ENCODE results near the gene RYR2.
"Not testable (repeated sequence)": the region's sequence is repeated elsewhere in the genome, so short reads cannot be mapped to it uniquely, and the experiment has no call there.

RYR2 gene

DNA sequence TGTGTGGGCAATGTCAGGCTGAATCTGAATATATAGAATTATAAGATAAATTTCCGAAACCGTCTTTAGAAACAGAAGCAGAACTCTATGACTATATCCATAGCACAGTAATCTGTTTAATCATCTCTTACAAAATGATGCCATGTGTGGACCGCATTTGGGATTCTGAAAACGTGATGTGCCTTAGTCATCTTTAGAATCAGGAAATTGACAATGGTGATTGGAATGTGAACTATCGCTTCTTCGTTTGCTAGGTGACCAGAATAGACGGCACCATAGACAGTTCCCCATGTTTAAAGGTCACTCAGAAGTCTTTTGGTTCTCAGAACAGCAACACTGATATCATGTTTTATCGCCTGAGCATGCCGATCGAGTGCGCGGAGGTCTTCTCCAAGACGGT, 548.4 kb downstream of the RYR2 start:
- DNase-seq, result no peak

DNA sequence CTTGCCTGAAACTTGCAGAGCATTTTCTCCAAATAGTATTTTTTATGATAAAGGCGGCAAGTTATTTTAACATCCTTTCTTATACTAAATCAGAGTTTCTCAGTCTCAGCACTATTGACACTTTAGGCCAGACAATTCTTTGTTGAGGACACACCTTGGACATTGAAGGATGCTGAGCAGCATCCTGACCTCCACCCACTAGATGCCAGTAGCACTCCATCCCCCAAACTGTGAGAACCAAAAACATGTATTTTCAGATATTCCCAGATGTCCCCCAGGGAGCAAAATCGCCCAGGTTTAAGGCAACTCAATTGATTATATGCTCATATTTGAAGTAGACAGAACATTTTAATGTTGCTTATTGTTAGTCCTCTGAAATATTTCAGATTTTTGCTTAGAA, 549.4 kb downstream of the RYR2 start:
- no peak for DNase-seq

DNA sequence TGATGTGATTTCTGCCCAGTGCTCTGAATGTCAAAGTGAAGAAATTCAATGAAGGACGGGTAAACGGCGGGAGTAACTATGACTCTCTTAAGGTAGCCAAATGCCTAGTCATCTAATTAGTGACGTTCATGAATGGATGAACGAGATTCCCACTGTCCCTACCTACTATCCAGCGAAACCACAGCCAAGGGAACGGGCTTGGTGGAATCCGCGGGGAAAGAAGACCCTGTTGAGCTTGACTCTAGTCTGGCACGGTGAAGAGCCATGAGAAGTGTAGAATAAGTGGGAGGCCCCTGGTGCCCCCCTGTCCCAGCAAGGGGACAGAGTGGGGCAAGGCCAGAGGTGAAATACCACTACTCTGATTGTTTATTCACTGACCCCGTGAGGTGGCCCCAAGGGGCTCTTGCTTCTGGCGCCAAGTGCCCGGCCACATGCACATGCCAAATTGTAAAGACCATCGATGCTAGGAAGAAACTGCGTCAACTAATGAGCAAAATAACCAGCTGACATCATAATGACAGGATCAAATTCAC, 561.1 kb downstream of the RYR2 start:
- not testable (repeated sequence) for DNase-seq

DNA sequence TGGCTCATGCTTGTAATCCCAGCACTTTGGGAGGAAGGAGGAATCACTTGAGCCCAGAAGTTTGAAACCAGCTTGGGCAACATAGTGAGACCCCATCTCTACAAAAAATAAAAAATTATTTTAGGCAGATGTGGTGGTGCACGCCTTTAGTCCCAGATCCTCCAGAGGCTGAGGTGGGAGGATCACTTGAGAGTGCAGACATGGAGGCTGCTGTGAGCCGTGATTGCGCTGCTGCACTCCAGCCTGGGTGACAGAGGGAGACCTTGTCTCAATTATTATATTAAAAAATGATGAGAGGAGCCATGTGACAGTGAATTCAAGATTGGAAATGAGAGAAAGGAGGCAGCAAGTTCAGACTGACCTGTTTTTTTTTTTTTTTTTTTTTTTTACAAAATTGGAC, 566.4 kb downstream of the RYR2 start:
- no peak for DNase-seq

DNA sequence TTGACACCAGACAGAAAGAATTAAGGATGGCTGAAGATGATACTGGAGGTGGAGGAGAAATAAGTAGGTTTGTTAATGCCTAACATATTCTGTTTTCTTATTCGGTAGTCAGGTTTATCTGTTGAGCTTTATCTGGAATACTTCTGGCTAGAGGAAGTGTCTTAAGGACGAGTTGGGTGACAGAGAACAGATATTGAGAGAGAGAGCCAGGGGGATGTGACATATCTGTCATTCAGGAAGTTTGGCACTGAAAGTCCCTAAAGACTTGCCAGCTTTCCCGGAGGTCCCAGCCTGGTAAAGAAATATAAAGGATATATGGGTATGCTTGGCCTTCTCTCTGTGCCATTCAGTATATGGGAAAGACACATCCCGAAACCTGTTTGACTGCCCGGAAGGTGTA, 568.2 kb downstream of the RYR2 start:
- no peak for DNase-seq

DNA sequence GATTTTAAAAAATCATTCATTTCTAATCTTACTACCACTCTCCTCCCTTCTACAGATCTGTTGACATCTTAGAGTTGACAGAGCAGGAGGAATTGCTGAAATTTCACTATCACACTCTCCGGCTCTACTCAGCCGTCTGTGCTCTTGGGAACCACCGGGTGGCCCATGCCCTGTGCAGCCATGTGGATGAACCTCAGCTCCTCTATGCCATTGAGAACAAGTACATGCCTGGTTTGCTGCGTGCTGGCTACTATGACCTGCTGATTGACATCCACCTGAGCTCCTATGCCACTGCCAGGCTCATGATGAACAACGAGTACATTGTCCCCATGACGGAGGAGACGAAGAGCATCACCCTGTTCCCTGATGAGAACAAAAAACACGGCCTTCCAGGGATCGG, 572.0 kb downstream of the RYR2 start:
- DNase-seq, result no peak

DNA sequence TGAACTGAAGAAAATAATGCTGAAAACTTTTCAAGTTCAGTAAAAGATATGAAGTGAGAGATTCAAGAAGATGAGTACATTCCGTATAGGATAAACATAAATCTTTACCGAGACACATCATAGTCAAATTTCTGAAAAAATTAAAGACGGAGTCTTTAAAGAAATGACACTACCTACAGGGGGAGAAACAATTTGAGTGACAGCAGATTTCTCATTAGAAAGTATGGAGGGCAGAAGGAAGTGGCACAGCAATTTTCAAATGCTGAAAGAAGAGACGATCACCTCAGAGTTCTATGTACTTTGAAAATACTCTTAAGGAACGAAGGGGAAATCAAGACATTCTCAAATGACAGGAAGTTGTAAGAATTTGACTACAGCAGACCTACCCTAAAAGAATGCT, 577.6 kb downstream of the RYR2 start:
- DNase-seq, result no peak

DNA sequence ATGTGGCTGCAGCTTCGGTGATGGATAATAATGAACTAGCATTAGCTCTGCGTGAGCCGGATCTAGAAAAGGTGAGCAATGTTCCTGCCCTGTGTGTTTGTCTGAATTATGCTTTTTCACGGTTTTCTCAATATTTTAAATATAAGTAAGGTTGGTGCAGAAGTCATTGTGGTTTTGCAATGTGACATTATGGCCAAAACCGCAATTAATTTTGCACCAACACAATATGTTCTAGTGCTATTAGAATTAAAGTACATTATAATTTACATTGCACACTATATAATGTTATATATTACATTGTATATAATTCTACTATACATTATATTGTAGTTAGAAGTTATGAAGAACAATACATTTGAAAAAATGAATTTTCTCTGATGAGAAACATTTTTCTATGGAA, 592.9 kb downstream of the RYR2 start:
- DNase-seq, result no peak

DNA sequence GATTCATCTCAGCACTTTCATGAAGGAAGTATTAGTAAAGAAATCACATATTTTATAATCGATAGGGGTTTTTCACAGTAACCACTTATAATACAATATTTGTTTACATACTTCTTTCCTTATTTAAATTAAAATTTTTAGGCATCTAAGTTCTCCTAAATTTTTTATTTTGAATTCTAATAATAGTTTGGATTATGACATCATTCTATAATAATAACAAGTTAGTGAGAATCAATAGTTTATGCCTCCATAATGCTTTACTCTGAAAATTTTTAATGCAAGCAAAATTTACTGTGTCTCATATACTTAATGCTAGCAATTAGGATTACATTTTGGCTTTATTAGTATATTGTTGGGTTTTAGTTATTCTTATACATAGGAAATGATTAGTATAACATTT, 596.6 kb downstream of the RYR2 start:
- no peak for DNase-seq

DNA sequence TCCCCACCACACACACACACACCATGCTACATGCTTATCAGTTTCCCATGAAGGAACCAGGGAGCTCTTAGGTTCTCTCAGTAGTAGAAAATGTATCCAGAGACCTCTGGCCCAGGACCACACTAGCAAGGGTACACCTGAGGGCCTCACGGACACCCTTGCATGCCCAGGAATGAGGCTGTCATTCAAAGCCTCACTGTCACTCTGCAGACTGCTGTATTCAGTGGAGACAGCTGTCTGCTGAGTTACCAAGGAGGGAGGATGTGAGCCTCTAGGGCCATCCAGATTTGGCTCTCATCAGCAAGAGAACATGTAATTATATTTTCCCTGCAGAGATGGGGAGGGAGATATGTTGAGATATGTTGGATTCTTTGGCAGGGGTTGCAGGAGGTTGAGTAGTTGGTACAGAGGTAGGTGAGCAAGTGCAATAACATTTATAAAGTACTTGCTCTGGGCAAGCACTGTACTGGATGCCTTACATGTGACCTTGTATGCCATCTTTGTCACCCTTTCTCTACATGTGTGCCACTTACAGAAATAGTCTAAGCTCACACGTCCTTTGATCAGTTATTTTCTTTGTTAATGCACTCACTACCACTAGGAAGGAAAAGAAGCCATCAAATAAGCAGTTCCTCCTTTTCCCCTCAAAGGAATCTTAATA, 598.2 kb downstream of the RYR2 start:
- no peak for DNase-seq

DNA sequence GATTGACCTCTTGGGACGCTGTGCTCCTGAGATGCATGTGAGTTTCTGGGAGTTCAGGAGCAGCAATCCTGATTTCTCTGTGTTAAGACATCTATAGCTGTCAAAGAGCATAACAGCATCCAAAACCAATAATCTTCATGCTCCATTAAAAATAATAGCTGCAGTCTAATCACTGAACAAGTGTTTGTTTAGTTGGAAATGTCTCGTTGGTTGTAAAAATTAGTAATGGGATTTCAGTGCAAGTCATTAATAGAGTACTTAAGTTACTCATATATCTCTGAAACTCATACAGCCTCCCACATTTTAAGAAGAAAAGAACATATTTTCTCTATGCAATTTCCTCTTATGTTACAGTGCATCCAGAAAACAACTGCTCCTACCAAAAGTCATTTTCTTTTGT, 599.0 kb downstream of the RYR2 start:
- no peak for DNase-seq

DNA sequence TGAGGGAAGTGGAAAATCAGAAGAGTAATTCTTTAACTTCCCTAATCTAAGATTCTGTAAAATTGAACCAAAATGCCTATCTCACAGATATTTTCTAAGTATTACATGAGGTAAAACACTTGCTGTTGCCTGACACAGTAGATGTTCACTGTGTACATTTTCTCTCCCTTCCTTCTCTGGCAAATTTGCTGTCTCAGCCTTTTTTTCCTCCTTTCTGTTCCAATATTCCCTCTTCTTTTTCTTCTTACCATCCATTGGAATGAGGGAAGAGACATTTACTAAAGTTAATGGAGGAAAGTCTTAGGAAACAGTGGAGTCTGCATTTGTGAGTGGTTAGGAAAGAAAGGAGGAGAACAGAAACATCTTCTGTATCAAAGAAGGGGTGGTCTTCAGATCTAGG, 608.8 kb downstream of the RYR2 start:
- no peak for DNase-seq

DNA sequence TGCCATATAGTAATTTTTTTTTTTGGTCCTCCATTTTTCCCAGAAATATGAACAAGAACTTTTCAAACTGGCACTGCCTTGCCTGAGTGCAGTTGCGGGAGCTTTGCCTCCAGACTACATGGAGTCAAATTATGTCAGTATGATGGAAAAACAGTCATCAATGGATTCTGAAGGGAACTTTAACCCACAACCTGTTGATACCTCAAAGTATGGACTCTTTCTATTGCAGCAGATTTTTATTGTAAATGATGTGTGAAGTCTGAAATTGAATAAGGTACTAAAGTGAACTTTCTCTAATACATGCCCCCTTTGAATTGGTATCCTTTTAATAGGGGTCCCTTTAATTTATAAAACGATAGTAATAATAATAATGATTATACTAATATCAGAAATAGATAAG, 613.8 kb downstream of the RYR2 start:
- no peak for DNase-seq

DNA sequence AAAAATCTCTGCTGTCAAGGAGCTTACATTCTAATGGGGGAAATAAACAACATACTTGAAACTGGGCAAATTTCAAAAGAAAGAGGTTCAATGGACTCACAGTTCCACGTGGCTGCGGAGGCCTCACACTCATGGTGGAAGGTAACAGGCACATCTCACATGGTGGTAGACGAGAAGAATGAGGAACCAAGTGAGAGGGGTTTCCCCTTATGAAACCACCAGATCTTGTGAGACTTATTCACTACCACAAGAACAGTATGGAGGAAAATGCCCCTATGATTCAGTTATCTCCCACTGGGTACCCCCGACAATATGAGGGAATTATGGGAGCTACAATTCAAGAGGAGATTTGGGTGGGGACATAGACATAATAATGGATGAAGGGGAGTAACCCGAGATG, 622.4 kb downstream of the RYR2 start:
- DNase-seq, result no peak

DNA sequence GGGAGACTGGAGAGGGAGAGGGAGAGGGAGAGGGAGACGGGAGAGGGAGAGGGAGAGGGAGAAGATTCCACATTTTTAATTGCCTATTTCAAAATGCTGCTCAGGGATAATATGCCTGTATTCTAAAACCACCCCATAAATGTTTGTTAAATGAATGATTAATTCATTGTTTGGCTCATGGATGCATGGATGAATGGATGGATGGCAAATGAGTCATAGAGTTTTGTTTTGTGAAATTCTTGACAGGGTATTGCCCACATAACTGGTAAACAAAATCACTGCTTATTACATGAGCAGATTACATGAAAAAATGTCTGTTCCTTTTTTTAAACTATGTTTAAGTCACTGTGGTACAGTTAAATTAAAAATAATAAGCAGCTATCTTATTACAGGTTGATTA, 628.3 kb downstream of the RYR2 start:
- DNase-seq, result no peak

DNA sequence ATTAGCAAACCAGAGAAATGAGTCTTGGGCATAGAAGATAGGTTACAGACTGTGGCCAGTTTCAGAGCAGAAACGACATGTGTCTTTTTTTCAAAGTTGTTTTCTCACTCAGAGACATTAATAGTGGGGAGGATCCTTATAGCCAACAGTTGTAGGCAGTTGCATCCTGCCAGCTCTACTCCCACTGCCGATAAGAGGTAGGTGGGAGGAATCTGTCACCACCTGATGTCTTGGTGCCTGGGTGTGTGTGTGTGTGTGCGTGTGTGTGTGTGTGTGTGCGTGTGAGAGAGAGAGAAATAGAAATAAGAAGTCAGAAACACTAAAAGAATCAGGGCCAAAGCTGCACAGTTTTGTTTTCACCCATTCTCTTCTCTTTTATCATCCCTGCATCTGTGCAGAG, 629.3 kb downstream of the RYR2 start:
- no peak for DNase-seq

DNA sequence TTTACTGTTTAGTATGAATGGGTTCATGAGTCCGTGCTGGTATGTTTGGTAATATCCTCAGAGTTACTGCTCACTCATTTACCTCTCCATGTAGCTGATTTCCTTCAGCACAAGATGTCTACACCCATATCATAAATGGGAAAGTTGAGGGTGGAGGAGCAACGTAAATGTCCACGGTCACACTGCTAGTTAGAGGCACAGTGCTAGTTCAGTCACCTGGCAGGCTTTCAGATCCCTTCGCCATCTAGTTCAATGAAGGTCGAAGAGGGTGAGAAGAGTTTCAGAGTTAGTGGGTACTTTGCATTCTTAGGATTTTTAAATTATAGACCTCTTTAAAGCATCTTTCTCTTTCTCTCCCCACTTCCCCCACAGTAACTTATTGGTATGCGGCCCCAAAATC, 630.0 kb downstream of the RYR2 start:
- DNase-seq, result no peak

DNA sequence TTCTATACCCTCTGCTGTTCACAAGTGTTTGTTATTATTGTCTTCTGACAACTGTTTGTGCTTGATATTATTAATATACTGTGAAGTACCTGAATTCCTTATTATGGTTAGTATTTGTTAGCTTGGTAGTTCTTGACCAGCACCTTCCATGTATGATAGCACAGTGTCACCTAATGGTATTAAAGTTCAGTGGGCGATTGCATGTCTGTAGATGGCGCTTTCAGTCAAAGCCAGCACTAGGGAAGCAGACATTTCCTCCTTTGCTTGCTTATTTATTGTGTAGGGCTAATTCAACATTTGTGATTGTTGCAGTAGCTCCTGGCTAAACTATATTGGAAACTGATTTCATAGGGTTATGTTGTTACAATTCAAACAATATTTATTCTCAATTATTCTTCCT, 630.8 kb downstream of the RYR2 start:
- no peak for DNase-seq

DNA sequence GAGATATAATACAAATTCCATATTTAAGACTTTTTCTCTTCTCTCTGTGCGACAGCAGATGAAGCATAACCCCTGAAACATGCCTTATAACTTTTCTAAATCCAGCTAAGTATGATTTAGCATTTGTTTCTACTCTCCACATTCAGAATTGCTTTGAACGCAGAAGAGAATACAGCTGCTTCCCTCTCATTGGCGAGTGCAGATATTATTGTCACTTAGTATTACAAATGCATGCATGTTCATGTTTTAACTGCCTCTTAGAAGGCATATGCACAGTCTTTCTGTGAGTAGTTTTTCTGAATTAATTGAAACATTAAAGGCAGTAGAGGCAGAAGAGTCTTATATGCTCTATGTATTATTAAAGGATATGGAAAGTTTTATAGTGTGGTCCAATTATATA, 631.6 kb downstream of the RYR2 start:
- DNase-seq, result no peak

DNA sequence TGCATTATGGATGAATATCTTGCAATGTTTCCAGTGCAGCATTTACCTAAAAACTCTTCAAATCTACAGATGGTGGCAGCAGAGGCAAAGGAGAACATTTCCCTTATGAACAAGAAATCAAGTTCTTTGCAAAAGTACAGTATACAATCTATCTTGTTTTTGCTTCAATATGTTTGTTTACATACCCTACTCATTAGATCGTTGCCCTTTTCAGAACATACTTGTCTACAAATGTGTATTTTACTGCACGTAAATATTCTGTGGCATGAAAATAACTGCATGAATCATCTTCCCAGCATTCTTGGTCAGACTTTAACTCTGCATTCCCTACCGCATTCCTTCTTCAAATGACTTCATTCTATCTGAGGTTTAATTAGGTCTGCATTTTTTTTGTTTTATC, 636.0 kb downstream of the RYR2 start:
- no peak for DNase-seq

DNA sequence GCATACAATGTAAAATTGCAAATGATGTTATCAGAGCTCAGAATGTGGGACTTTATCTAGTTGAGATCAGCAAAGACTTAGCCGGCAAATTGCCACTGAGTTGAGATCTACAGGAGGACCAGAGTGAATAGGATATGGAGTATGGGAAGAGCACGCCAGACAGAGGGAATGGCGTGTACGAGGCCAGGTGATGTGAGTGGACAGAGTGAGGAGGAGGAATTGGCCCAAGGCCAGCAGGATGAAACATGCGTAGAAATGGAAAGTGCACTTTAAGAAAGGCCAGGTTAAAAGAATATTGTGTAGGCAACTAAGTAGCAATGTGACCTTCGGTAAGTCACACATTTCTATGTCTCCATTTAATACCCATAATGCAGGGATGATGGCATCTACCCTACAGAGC, 637.7 kb downstream of the RYR2 start:
- DNase-seq, result no peak

DNA sequence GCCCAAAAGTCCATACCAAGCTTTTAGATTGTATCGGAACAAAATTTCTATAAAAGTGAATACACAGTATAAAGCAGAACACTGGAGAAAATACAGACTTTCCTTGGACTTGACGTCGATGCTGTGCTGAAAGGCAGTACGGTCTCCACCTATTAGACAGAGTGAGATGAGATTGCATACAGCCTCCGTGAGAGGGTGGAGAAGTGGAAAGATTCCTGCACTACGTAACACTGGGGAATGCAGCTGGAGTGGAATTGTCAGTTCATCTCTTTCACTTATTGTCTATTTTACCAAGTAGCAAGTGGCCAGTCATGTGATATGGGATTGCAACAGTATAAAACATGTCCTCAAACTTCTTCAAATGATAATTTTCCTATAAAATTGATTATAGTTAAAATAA, 639.2 kb downstream of the RYR2 start:
- DNase-seq, result no peak

DNA sequence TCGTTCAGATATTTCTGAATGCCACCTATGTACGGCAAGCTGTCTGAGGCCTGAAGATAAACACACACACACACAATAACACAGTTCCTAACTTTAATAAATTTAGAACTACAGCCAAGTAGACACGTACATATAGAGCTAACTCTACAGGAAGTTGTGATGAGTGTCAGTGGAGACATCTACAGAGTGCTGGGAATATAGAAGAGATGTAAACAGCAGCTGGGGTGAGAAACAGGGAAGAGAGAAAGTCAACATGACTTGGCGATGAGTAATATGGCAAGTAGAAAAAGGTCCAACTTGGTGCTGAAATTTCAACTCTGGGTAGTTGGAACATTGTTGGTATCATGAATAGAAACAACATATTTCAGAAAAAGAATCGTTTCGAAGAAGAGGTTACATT, 642.3 kb downstream of the RYR2 start:
- no peak for DNase-seq

DNA sequence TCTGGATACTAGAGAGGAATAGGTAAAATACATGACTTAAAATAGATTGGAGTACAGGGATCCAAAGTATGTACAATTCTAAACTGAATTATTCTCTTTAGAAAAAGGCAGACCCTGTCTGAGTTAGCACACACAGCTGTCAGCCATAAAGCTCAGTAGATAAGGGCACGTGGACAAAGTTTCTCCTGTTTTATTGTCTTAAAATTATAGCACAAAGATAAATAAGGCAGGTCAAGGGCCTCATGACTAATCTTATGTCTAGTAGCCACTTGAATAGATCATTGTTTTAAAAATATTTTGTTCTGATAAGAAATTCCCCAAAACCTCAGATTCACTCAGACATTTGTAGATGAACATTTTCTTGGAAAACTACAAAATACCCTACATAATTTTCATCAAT, 643.6 kb downstream of the RYR2 start:
- no peak for DNase-seq

DNA sequence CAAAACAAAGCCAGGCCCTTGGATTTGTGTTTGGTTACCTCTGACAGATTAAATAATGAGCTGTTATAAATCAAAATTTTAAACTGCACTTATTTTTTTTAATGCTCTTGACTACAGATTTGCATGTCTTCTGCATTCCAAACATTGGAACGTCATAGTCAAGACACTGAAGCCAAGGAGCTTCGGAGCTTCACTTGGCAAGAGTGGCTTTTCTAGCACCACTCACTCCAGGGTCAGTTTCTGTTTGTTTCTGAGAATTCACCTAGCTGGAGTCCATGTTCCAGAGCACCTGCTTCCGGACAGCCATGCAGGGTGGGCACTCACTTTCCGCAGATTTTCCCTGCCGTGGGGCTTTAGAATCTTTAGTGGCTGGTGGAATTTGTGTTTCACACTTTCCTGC, 645.8 kb downstream of the RYR2 start:
- DNase-seq, result no peak

DNA sequence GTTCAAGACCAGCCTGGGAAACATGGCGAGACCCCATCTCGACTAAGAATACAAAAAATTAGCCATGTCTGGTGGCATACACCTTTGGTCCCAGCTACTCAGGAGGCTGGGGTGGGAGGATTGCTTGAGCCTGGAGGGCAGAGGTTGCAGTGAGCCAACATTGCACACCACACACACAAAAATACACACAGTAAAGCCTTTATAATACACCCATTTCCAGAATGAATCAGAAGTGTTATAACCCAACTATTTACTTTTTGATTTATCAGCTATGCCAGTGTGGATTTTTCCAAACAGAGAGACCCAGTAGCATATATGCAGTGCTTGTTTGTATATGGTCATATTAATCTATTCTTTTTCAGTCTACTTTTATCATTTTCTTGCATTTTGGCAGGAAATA, 648.7 kb downstream of the RYR2 start:
- DNase-seq, result no peak

Data from stimulated activated CD4-positive, alpha-beta T cell treated with anti-CD3 and anti-CD28 coated beads, Interleukin-4, amount 100 ng/mL, for 4 hours (primary cell).